Activated naive CD4-positive, alpha-beta T cell treated with anti-CD3 and anti-CD28 coated beads, Interleukin-2, amount 50 U/mL, for 24 hours (primary cell): ENCODE measurements around the gene S100A8.

ENCODE experiments used
- H3K27ac Mint-ChIP-seq: one replicate; pipeline ENCODE4 v1.8.0; 2021; ENCODE audit warnings: mild to moderate bottlenecking, mixed read lengths
- H3K27me3 Mint-ChIP-seq: one replicate; pipeline ENCODE4 v1.8.0; 2021; ENCODE audit warnings: mixed read lengths
- H3K36me3 Mint-ChIP-seq: one replicate; pipeline ENCODE4 v1.8.0; 2021; ENCODE audit warnings: mixed read lengths
- H3K4me1 Mint-ChIP-seq: one replicate; pipeline ENCODE4 v1.8.0; 2021; ENCODE audit warnings: mixed read lengths
- H3K4me3 Mint-ChIP-seq: one replicate; pipeline ENCODE4 v1.8.0; 2021; ENCODE audit warnings: mild to moderate bottlenecking, mixed read lengths
- H3K9me3 Mint-ChIP-seq: one replicate; pipeline ENCODE4 v1.8.0; 2021; ENCODE audit warnings: mixed read lengths

S100A8 gene

GRCh38 chr1:153400244-153400643 lies 9.4 kb upstream of the S100A8 start:
- H3K9me3 Mint-ChIP-seq: no peaks in the 10 kb centered on the region
- no peaks in the 10 kb centered on the region for H3K4me1 Mint-ChIP-seq
- peaks cover 3% of the 10 kb centered on the region for H3K27me3 Mint-ChIP-seq
- H3K36me3 Mint-ChIP-seq: no peaks in the 10 kb centered on the region
- no peak overlapping the region for H3K27ac Mint-ChIP-seq
- no peak overlapping the region for H3K4me3 Mint-ChIP-seq

DNA sequence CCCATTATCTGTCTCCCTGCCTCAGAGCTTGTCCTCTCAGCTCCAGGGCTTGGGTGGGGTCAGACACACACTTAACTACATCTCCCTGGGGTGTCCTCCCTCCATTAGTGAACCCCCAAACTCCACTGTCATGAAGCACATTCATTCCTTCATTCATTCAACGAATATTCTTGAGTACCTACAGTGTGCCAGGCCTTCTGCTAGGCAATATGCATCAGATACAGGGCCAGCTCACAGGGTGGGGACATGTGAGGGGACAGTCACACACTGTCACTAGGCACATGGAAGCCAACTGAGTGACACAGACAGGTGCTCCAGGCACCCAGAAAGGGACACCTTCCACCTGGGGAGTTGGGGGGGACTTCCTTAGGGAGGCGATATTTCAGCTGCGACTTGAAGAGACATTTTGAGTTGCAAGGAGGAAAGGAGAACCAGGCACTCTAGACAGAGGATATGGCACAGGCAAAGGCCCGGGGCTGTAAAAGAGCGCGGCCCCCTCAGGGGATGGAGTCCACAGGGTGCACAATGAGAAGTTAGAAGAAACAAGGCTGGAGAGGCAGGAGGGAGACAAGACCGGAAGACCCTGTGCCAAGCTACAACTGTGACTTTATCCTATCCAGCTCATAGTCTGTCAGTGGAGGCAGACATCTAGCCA lies 8.7 kb upstream of the S100A8 start:
- Mint-ChIP-seq H3K36me3 (no peaks in the 10 kb centered on the region), H3K27me3 (peaks cover 6% of the 10 kb centered on the region), H3K9me3 (no peaks in the 10 kb centered on the region), H3K4me1 (no peaks in the 10 kb centered on the region), H3K27ac (no peak overlapping the region), H3K4me3 (no peak overlapping the region)

GRCh38 chr1:153397924-153398651 lies 7.2 kb upstream of the S100A8 start:
- Mint-ChIP-seq H3K4me3 (no peak overlapping the region), H3K36me3 (no peaks in the 10 kb centered on the region), H3K9me3 (no peaks in the 10 kb centered on the region), H3K27me3 (peaks cover 7% of the 10 kb centered on the region), H3K27ac (no peak overlapping the region), H3K4me1 (no peaks in the 10 kb centered on the region)

- H3K27ac Mint-ChIP-seq: no peak overlapping the region
- H3K4me1 Mint-ChIP-seq: no peaks in the 10 kb centered on the region
- no peaks in the 10 kb centered on the region for H3K36me3 Mint-ChIP-seq
- H3K27me3 Mint-ChIP-seq: peaks cover 8% of the 10 kb centered on the region
- no peak overlapping the region for H3K4me3 Mint-ChIP-seq
- H3K9me3 Mint-ChIP-seq: no peaks in the 10 kb centered on the region
These were observed 6.4 kb upstream of the S100A8 start for GRCh38 chr1:153397051-153397923.

- H3K4me1 Mint-ChIP-seq: no peaks in the 10 kb centered on the region
- H3K27ac Mint-ChIP-seq: no peak overlapping the region
- H3K9me3 Mint-ChIP-seq: no peaks in the 10 kb centered on the region
These were observed 5.6 kb upstream of the S100A8 start for GRCh38 chr1:153396461-153396860.

GRCh38 chr1:153395776-153396175 lies 4.9 kb upstream of the S100A8 start:
- Mint-ChIP-seq H3K27ac (no peak overlapping the region), H3K4me1 (no peaks in the 10 kb centered on the region), H3K36me3 (no peaks in the 10 kb centered on the region), H3K9me3 (no peaks in the 10 kb centered on the region), H3K4me3 (no peak overlapping the region), H3K27me3 (peaks cover 9% of the 10 kb centered on the region)

More at GRCh38 chr1:153396461-153396860, 5.6 kb upstream of the S100A8 start:
- Mint-ChIP-seq H3K27me3 (peaks cover 8% of the 10 kb centered on the region), H3K4me3 (no peak overlapping the region), H3K36me3 (no peaks in the 10 kb centered on the region)

DNA sequence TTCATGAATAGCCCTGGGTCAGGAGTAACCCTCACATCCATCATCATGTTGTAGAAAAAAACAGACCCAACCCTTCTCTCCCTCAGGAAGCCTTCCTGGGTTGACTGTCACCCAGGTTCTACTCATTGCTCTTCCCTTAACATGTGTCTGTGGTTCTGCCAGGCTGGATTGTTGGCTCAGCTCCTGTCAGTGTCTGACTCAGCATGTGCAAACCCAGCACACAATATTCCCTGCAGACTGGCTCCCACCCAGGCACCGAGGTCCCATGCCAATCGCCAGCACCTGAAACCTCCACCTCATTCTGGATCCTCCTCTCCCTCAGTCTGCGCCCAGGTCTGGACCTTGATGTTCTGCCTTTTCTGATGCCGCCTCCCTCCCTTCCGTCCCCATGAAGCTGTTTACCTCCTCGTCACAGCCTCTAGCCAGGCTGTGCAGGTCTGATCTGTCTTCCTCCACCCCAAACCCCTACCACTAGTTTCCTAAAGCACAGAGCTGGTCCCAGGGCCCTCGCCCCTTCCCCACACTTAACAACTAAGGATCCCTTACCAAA lies 4.3 kb upstream of the S100A8 start:
- Mint-ChIP-seq H3K27ac (no peak overlapping the region), H3K4me1 (no peaks in the 10 kb centered on the region), H3K9me3 (no peaks in the 10 kb centered on the region), H3K27me3 (peaks cover 9% of the 10 kb centered on the region), H3K36me3 (no peaks in the 10 kb centered on the region), H3K4me3 (no peak overlapping the region)

DNA sequence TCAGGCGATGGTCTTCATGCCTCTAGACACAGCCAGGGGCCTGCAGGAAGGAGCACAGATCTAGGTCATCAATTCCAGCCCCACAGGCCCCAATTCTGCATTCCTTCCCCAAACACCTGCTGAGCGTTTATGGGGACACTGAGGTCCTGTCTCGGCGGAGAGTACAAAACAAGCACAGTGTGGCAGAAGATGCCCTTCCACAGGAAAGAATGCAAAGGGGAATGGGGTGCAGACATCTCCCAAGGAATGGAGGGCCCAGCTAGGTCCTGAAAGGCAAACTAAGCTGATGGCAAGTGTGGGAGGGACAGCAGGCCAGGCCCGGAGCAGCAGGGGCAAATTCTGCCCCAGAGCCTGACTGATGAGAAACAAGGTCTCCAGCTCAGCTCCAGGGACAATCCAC lies 3.5 kb upstream of the S100A8 start:
- no peaks in the 10 kb centered on the region for H3K9me3 Mint-ChIP-seq
- no peak overlapping the region for H3K4me3 Mint-ChIP-seq
- H3K36me3 Mint-ChIP-seq: no peaks in the 10 kb centered on the region
- no peaks in the 10 kb centered on the region for H3K4me1 Mint-ChIP-seq
- H3K27me3 Mint-ChIP-seq: peaks cover 9% of the 10 kb centered on the region
- no peak overlapping the region for H3K27ac Mint-ChIP-seq

- Mint-ChIP-seq H3K27me3 (peaks cover 9% of the 10 kb centered on the region), H3K9me3 (no peaks in the 10 kb centered on the region), H3K4me1 (no peaks in the 10 kb centered on the region), H3K36me3 (no peaks in the 10 kb centered on the region), H3K4me3 (no peak overlapping the region), H3K27ac (no peak overlapping the region)
These were observed 3.1 kb upstream of the S100A8 start for GRCh38 chr1:153393926-153394325.

DNA sequence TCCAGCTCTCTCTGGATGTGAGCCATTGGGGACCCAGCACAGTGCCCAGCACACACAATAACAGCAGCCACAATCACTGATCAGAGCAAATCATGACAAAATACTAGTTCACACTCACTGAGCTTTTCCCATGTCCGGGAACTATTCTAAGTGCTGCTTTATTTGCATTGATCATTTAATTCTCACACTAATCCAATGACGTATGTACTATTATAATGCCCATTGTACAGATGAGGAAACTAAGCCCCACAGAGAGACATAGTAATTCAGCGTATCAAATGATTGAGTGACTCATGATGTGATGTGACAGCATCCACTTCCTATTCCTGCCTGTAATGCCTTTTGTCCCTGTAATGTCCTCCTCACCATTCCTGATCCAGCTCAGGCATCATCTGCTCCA lies 1.9 kb upstream of the S100A8 start:
- Mint-ChIP-seq H3K9me3 (no peaks in the 10 kb centered on the region), H3K27me3 (peaks cover 8% of the 10 kb centered on the region), H3K4me3 (no peak overlapping the region), H3K4me1 (no peaks in the 10 kb centered on the region), H3K27ac (no peak overlapping the region), H3K36me3 (no peaks in the 10 kb centered on the region)

DNA sequence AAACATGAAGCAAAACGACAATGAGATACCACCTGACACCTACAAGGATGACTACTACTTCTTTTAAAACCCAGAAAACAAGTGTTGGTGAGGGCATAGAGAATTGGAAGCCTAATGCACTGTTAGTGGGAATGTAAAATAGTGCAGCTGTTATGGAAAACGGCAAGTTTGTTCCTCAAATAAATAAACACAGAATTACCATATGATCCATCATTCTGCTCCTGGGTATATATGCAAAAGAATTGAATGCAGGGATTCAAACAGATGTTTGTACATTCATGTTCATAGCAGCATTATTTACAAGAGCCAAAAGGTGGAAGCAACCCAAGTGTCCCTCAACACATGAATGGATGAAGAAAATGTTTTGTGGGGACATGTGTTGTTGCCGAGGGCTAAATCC lies 1.4 kb upstream of the S100A8 start:
- Mint-ChIP-seq H3K4me3 (no peak overlapping the region), H3K27me3 (peaks cover 8% of the 10 kb centered on the region), H3K27ac (no peak overlapping the region), H3K36me3 (no peaks in the 10 kb centered on the region), H3K4me1 (no peaks in the 10 kb centered on the region), H3K9me3 (no peaks in the 10 kb centered on the region)

DNA sequence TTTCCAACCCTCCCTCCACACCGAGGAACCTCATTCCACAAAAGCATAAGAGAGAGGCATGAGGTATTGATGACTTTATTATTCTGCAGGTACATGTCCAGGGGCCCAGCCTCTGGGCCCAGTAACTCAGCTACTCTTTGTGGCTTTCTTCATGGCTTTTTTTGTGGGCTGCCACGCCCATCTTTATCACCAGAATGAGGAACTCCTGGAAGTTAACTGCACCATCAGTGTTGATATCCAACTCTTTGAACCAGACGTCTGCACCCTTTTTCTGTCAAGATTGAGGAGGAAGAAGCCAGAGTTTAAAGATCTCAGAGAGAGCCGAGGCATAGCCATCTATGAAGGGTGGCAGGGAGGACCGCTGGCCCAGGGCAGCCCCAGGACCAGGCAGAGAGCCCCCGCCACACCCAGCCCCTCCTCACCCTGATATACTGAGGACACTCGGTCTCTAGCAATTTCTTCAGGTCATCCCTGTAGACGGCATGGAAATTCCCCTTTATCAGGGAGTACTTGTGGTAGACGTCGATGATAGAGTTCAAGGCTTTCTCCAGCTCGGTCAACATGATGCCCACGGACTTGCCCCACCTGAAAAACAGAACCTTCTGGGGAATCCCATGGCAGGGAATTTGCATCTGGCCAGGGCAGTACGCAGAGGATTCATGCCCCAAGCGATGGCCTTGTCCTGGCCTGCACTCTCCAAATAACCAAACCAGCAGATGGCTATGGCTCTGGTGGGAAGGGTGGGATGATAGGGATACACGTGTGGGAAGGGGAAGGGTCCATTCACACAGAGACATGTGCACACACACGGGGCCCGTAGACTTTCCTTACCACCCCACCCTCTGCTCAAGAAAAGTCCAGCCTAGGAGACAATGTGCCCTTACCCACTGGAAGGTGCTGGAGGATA lies 647 bp downstream of the S100A8 start:
- Mint-ChIP-seq H3K4me1 (no peaks in the 10 kb centered on the region), H3K27me3 (peaks cover 6% of the 10 kb centered on the region), H3K27ac (no peak overlapping the region), H3K36me3 (no peaks in the 10 kb centered on the region), H3K4me3 (no peak overlapping the region), H3K9me3 (no peaks in the 10 kb centered on the region)

DNA sequence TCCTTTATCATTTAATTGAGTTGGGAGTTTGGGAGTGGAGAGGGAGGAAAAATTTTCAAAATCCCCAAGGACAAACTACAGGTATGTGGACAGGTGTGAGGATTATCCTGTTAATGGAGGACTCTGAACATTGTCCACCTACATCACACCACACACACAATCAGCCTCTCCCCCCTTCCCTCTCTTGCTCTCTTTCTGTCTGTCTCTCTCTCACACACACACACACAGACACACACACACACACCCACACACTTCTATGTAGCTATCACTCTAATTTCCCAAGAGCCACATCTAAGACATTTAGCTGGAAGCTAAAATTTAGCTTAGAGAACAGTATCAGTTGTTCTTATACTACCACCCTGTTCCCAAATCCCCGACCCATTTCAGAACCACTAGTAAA lies 1.5 kb downstream of the S100A8 start:
- Mint-ChIP-seq H3K36me3 (no peaks in the 10 kb centered on the region), H3K9me3 (no peaks in the 10 kb centered on the region), H3K4me1 (no peaks in the 10 kb centered on the region), H3K27ac (no peak overlapping the region), H3K27me3 (peaks cover 3% of the 10 kb centered on the region), H3K4me3 (no peak overlapping the region)

GRCh38 chr1:153387785-153388184 lies 3.1 kb downstream of the S100A8 start:
- H3K9me3 Mint-ChIP-seq: no peaks in the 10 kb centered on the region

GRCh38 chr1:153387001-153387400 lies 3.9 kb downstream of the S100A8 start:
- Mint-ChIP-seq H3K27ac (no peak overlapping the region), H3K27me3 (peaks cover 10% of the 10 kb centered on the region), H3K4me1 (no peaks in the 10 kb centered on the region), H3K9me3 (peaks cover 8% of the 10 kb centered on the region), H3K4me3 (no peak overlapping the region), H3K36me3 (no peaks in the 10 kb centered on the region)

More at GRCh38 chr1:153387785-153388184, 3.1 kb downstream of the S100A8 start:
- Mint-ChIP-seq H3K27me3 (peaks cover 5% of the 10 kb centered on the region), H3K27ac (no peak overlapping the region), H3K4me1 (no peaks in the 10 kb centered on the region), H3K36me3 (no peaks in the 10 kb centered on the region), H3K4me3 (no peak overlapping the region)
